GM12878 (cell line): ENCODE measurements around the gene CACNA1A. TPM values are rescaled to one million over a fixed set of nuclear protein-coding genes. Genes with fewer than 3 reads are reported as not detected.

Experiments used
- ATAC-seq: fragments of 200-7000 bp; cut with Tn5 transposase; 3 replicates; pipeline ENCODE4 v1.9.1; 2020; ENCODE audit warnings: mild to moderate bottlenecking, moderate library complexity
- BruUV-seq: library from RNA; stranded (reverse); fragments of 400-500 nt; replicated peaks from 2 replicates; lab custom pipeline; 2021; lab: Mats Ljungman, UMichigan
- CTCF ChIA-PET: fragments of 300-600 bp; sonication (Branson Sonifier 250); formaldehyde crosslinking; extraction: SDS; loops from one replicate; lab custom pipeline; 2021; ENCODE audit warnings: inconsistent platforms; lab: Yijun Ruan, JAX
- POLR2A ChIA-PET: fragments of 350-600 bp; formaldehyde crosslinking; extraction: SDS; loops from one replicate; lab custom pipeline; 2021; ENCODE audit warnings: inconsistent platforms; lab: Charles Lee
- RAD21 ChIA-PET: fragments of 300-600 bp; sonication (Branson Sonifier 250); formaldehyde crosslinking; loops from one replicate; lab custom pipeline; 2023; ENCODE audit warnings: antibody characterized with exemption; ENCODE audit not compliant: unreplicated experiment; lab: Charles Lee
- SMC1A ChIA-PET: fragments of 300-600 bp; sonication (Branson Sonifier 250); formaldehyde crosslinking; loops from one replicate; lab custom pipeline; 2023; ENCODE audit not compliant: unreplicated experiment, uncharacterized antibody; lab: Charles Lee
- DNase-seq: peaks from one replicate; pipeline ENCODE4 v3.0.0-alpha.2; 2011; ENCODE audit warnings: low read depth, low spot score
- FAIRE-seq: peaks from 3 replicates; lab custom pipeline; 2011; peaks lifted over from hg19 to GRCh38; lab: Jason Lieb, UNC
- H2AFZ ChIP-seq: 2 replicates; pipeline ENCODE4 v1.6.0; 2011; ENCODE audit warnings: low read depth, low read length, control low read depth; ENCODE audit not compliant: control insufficient read depth
- H3K27ac ChIP-seq: 2 replicates; pipeline ENCODE4 v1.5.1; 2011; ENCODE audit warnings: control low read depth; ENCODE audit not compliant: control insufficient read depth, insufficient read depth
- H3K27me3 ChIP-seq, 2 experiments: replicated peaks in 1 of 2; 2 replicates each; pipeline versions ENCODE4 v1.6.0 to v1.6.1; 2011; ENCODE audit warnings: low read length in 1 of 2; ENCODE audit not compliant: control insufficient read depth in 2 of 2, insufficient read depth in 2 of 2
- H3K36me3 ChIP-seq, 2 experiments: 2 replicates each; pipeline ENCODE4 v1.5.1; 2011; ENCODE audit warnings: low read length in 1 of 2; ENCODE audit not compliant: control insufficient read depth in 2 of 2, insufficient read depth in 2 of 2
- H3K4me1 ChIP-seq: 2 replicates; pipeline ENCODE4 v1.6.1; 2011; ENCODE audit warnings: mild to moderate bottlenecking, low read length, moderate library complexity, mixed read lengths; ENCODE audit not compliant: control insufficient read depth, insufficient read depth
- H3K4me2 ChIP-seq: 2 replicates; pipeline ENCODE4 v1.6.0; 2011; ENCODE audit warnings: control low read depth; ENCODE audit not compliant: control insufficient read depth, insufficient read depth
- H3K4me3 ChIP-seq: fragments of 200-600 bp; sonication (generic); 2 replicates; pipeline ENCODE4 v1.5.1; 2016
- H3K79me2 ChIP-seq: 2 replicates; pipeline ENCODE4 v1.6.0; 2011; ENCODE audit warnings: low read length; ENCODE audit not compliant: control insufficient read depth, insufficient read depth
- H3K9ac ChIP-seq: 2 replicates; pipeline ENCODE4 v1.8.0; 2011; ENCODE audit warnings: low read length, control low read depth, mixed read lengths; ENCODE audit not compliant: control insufficient read depth, insufficient read depth
- H3K9me3 ChIP-seq: replicated peaks from 3 replicates; pipeline ENCODE4 v1.5.1; 2011; ENCODE audit warnings: mild to moderate bottlenecking, low read length; ENCODE audit not compliant: control insufficient read depth, insufficient read depth
- H4K20me1 ChIP-seq: 2 replicates; pipeline ENCODE4 v1.6.0; 2011; ENCODE audit not compliant: control insufficient read depth, insufficient read depth
- GABPA ChIP-seq: IDR thresholded peaks from 2 replicates; pipeline ENCODE4 v1.6.1; 2014; ENCODE audit warnings: antibody characterized with exemption, low read depth, mild to moderate bottlenecking, inconsistent platforms
- IKZF2 ChIP-seq, 2 experiments: fragments of 450-650 bp; IDR thresholded peaks; 2 replicates each; pipeline ENCODE4 v1.6.1; 2017; ENCODE audit warnings: mild to moderate bottlenecking in 2 of 2, moderate library complexity in 2 of 2
- MTA3 ChIP-seq: IDR thresholded peaks from 2 replicates; pipeline ENCODE4 v1.6.1; 2012; ENCODE audit warnings: low read length, inconsistent platforms, borderline replicate concordance
- MYC ChIP-seq: IDR thresholded peaks from 2 replicates; pipeline ENCODE4 v1.6.1; 2011; ENCODE audit warnings: mild to moderate bottlenecking, low read length, moderate library complexity, inconsistent platforms; ENCODE audit not compliant: insufficient read depth, insufficient replicate concordance, insufficient read length, severe bottlenecking
- PAX5 ChIP-seq: IDR thresholded peaks from 2 replicates; pipeline ENCODE4 v1.6.1; 2011; ENCODE audit warnings: low read depth, low read length, borderline replicate concordance
- POU2F2 ChIP-seq: IDR thresholded peaks from 3 replicates; pipeline ENCODE4 v1.6.1; 2011; ENCODE audit warnings: low read depth, mild to moderate bottlenecking, low read length, borderline replicate concordance
- RAD51 ChIP-seq: fragments of 450-650 bp; IDR thresholded peaks from 2 replicates; pipeline ENCODE4 v1.6.1; 2016; ENCODE audit warnings: moderate library complexity, mild to moderate bottlenecking, inconsistent platforms
- TCF7 ChIP-seq: IDR thresholded peaks from 2 replicates; pipeline ENCODE4 v1.6.1; 2014; ENCODE audit warnings: antibody characterized with exemption, borderline replicate concordance
- ZNF24 ChIP-seq: fragments of 450-650 bp; IDR thresholded peaks from 2 replicates; pipeline ENCODE4 v1.6.1; 2017; ENCODE audit warnings: antibody characterized with exemption, mild to moderate bottlenecking
- WGBS: methylation state at CpG from one replicate; pipeline ENCODE4 v1.1.6; 2016; ENCODE audit warnings: low lambda C conversion rate; ENCODE audit not compliant: insufficient replicate concordance, insufficient coverage; ENCODE audit errors: missing lambda C conversion rate; 5-methylcytosine and 5-hydroxymethylcytosine counted together
- in situ Hi-C: fragments of 300-500 bp; cut with MboI; formaldehyde crosslinking; loops from 9 replicates; pipeline ENCODE4 v1.14.3; 2018; ENCODE audit warnings: mixed read lengths
- intact Hi-C: fragments of 100-400 bp; cut with micrococcal nuclease; formaldehyde crosslinking; loops from one replicate; pipeline ENCODE4 v1.14.2; 2022; ENCODE audit not compliant: unreplicated experiment
- polyA plus RNA-seq, 11 experiments: library from polyadenylated mRNA; depleted of rRNA in 4 of 11; unstranded in 6 of 11; stranded (reverse) in 5 of 11; fragments of >200 nt; fragmentation: Nextera tagmentation in 4 of 11; fragmentation: Illumina TruSeq in 1 of 11; extraction: Ambion mirVana in 4 of 11; extraction: Trizol in 1 of 11; gene quantifications; 1 replicate in 1 of 11; 2 replicates in 10 of 11; pipeline versions ENCODE4 v1.2.1 to v1.2.3, GENCODE V29; 2011 to 2016; ENCODE audit warnings: inconsistent platforms in 2 of 11, missing spikeins in 2 of 11, low read depth in 1 of 11
- total RNA-seq, 4 experiments: library from RNA; depleted of rRNA in 3 of 4; stranded (reverse); fragments of >200 nt in 3 of 4; fragmentation: Illumina TruSeq in 1 of 4; extraction: Trizol in 1 of 4; gene quantifications; 2 replicates each; pipeline versions ENCODE4 v1.2.1 to v1.2.3, GENCODE V29; 2013 to 2021
- TF ChIP-seq, protein P1 (sequence below): fragments of 450-650 bp; IDR thresholded peaks from 2 replicates; pipeline ENCODE4 v1.6.1; 2017; ENCODE audit warnings: low read depth, mild to moderate bottlenecking, moderate library complexity

The CACNA1A gene
- total and polyA plus RNA-seq, 10 of the 15 experiments (the other 5 are each of a cell fraction or from before 2014, with no cell fraction given) = 1.1 to 4.4 (median 2.5) TPM

DNA sequence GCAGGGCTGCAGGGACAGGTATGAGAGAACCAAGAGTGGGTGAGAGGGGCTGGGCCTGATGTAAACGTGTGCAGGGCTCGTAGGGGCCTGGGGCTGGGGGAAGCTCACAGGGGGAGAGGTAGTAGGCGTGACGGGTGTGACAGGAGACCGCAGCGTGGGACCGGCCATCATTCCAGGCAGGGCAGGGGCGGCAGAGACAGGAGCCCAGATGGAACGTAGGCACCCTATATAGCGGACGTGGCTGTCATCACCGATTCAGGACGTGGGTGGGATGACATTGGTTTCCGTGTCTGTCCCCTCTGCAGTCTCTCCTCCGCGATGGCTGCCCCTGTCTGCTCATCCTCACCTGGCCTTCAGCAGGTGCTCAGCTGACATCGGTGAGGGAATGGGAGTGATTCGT, 307.6 kb downstream of the CACNA1A start:
- ChIA-PET CTCF (no interaction called here), POLR2A (interaction anchor here (0.6 kb wide), 1 partner anchor 37 kb away, joined by 3 read pairs; no protein-coding TSS in a partner anchor), SMC1A (interaction anchor here (1.1 kb wide), 1 partner anchor 104 kb away, joined by 3 read pairs; no protein-coding TSS in a partner anchor), RAD21 (no interaction called here)
- H4K20me1 ChIP-seq = no peaks in the 10 kb centered on the region
- H3K4me1 ChIP-seq = peaks cover 3% of the 10 kb centered on the region; the same call in 1 of the 2 replicates
- H3K9me3 ChIP-seq = no peaks in the 10 kb centered on the region
- no peak overlapping the region for H3K27ac ChIP-seq
- H3K4me2 ChIP-seq = no peak overlapping the region
- no peak for DNase-seq
- no peak overlapping the region for H3K9ac ChIP-seq
- WGBS = 84% methylated on average over 10 of the region's 18 CpGs
- intact Hi-C loops = no loop called here
- no peak overlapping the region for H3K4me3 ChIP-seq
- H2AFZ ChIP-seq = no peak overlapping the region
- no peaks in the 10 kb centered on the region for H3K79me2 ChIP-seq
- no peak for ATAC-seq
- no TSS peak for BruUV-seq
- in situ Hi-C loops = no loop called here
- no peak for FAIRE-seq
- no peaks in the 10 kb centered on the region for H3K27me3 ChIP-seq
- TF ChIP-seq TCF7 = no peak
- TF ChIP-seq IKZF2 (IDR thresholded peaks at IDR 0.05) = no peak
- no peak for TF ChIP-seq MTA3
- TF ChIP-seq ZNF24 = no peak
- TF ChIP-seq PAX5 = no peak
- TF ChIP-seq POU2F2 = no peak
- TF ChIP-seq GABPA = no peak
- no peak for TF ChIP-seq MYC
- TF ChIP-seq, protein P1, sequence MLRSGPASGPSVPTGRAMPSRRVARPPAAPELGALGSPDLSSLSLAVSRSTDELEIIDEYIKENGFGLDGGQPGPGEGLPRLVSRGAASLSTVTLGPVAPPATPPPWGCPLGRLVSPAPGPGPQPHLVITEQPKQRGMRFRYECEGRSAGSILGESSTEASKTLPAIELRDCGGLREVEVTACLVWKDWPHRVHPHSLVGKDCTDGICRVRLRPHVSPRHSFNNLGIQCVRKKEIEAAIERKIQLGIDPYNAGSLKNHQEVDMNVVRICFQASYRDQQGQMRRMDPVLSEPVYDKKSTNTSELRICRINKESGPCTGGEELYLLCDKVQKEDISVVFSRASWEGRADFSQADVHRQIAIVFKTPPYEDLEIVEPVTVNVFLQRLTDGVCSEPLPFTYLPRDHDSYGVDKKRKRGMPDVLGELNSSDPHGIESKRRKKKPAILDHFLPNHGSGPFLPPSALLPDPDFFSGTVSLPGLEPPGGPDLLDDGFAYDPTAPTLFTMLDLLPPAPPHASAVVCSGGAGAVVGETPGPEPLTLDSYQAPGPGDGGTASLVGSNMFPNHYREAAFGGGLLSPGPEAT = no peak
- TF ChIP-seq RAD51 = no peak
- no peaks in the 10 kb centered on the region for H3K36me3 ChIP-seq
